GM19463 (cell line): ENCODE results near the gene KAT8.

ENCODE experiments used
- ATAC-seq: cut with Tn5 transposase; IDR thresholded peaks from one replicate; pipeline ENCODE4 v1.9.1; 2021; ENCODE audit warnings: mild to moderate bottlenecking, moderate library complexity; ENCODE audit not compliant: unreplicated experiment

The KAT8 gene

GRCh38 chr16:31106509-31107464 is 10.7 kb upstream of the KAT8 start:
- no peak for ATAC-seq

GRCh38 chr16:31107465-31107867 is 10.0 kb upstream of the KAT8 start:
- ATAC-seq: peak; percentile 61

GRCh38 chr16:31108035-31108793 is 9.2 kb upstream of the KAT8 start, which contains the start of gene BCKDK:
Gene BCKDK (plus strand): TSS chr16:31108386. CDS start chr16:31109224, 838 bp downstream.
- peak; percentile 80 for ATAC-seq

- ATAC-seq: no peak
These were observed 8.5 kb upstream of the KAT8 start for GRCh38 chr16:31108794-31109558.

DNA sequence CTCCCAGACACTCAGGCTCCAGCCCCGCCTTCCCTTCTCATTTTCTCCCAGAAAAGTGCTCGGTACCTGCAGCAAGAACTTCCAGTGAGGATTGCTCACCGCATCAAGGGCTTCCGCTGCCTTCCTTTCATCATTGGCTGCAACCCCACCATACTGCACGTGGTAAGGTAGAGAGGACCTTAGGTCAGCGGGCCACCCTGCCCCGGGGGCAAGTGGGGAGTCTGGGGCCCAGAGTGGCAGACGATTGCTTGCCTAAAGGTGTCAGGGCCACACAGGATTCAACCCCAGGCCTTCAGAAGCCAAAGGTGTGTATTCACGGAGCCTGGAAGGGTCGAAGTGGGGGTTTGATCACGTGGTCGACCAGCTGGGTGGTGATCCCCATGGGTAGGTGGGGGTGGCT is 7.8 kb upstream of the KAT8 start:
- no peak for ATAC-seq

DNA sequence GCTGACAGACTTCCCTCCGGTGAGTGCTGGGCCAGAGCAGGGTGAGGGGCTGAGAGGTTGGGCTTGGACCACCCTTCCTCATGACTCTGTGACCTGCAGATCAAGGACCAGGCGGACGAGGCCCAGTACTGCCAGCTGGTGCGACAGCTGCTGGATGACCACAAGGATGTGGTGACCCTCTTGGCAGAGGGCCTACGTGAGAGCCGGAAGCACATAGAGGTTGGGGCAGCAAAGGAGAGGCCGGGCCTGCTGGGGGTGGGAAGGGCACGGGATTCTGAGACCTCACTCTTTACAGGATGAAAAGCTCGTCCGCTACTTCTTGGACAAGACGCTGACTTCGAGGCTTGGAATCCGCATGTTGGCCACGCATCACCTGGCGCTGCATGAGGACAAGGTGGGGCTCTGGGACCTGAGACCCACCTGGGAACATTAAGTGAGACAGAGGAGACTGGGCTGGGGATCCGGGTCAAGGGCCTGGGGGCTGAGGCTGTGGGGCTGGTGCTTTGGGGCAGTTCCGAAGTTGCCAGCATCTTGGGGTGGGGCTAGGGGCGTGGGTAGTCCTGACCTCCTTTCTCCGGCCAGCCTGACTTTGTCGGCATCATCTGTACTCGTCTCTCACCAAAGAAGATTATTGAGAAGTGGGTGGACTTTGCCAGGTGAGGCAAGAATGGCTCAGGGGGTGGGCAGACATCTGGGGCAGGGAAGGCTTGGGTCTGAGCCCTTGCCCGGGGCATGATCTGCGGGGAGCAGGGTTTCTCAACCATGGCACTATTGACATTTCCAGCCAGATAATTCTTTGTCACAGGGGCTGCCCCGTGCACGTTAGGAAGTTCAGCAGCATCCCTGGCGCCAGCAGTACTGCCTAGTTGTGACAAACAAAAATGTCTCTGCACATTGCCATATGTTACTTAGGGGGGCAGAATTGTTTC is 7.1 kb upstream of the KAT8 start:
- ATAC-seq: no peak

DNA sequence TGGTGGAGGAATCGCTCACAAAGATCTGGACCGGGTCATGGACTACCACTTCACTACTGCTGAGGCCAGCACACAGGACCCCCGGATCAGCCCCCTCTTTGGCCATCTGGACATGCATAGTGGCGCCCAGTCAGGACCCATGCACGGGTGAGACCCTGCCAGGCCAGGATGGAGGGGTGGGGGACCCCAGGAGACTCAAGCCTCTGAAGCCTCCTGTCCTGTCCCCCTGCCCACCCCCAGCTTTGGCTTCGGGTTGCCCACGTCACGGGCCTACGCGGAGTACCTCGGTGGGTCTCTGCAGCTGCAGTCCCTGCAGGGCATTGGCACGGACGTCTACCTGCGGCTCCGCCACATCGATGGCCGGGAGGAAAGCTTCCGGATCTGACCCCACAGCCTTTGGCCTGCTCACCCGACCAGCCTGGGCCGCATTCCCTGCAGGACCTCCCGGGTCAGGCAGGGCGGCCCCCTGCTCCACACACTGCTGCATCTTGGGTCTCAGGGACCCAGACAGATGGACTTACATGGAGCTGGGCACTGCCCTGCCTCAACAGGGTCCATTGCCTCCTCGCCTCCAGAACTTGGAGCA is 5.5 kb upstream of the KAT8 start:
- ATAC-seq: no peak

- ATAC-seq: no peak
These were observed 4.8 kb upstream of the KAT8 start for GRCh38 chr16:31112711-31113110.

DNA sequence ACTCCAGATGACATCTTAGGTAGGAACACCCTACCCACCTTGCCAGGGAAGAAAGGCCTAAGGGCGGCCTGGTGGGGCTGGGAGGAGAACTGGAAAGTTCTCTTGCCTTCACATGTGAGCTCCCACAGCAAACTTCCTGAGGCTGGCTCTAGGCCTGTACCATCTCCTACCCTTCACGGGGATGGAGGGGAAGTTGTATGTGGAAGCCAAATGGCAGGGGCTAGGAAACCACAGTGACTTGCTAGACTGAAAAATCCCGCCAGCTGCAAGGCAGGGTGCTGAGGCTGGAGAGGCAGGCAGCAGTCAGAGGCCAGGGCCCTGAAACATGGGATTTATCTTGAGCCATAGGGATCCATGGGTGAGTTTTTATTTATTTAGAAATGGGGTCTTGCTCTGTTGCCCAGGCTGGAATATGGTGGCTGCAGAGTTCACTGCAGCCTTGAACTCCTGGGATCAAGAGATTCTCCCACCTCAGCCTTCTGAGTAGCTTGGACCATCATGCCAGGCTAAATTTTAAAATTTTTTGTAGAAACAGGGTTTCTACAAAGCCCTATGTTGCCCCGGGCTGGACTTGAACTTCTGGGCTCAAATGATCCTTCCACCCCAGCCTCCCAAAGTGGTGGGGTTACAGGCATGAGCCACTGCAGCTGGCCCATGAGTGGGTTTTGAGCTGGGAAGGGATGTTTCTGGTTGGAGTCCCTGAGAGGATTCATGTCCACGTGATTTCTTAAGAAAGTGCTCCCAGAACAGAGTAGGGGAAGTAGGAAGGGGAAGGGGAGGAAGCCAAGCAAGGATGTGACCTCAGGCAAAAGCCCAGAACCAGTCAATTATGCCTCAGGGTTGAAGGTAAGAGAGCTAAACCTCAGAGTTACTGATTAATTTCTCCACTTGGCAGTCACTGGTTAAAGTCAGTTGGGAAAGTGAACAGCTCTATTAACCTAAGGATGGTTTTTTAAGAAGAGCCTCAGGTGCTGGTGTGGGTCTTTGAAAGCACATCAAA is 4.0 kb upstream of the KAT8 start:
- no peak for ATAC-seq

DNA sequence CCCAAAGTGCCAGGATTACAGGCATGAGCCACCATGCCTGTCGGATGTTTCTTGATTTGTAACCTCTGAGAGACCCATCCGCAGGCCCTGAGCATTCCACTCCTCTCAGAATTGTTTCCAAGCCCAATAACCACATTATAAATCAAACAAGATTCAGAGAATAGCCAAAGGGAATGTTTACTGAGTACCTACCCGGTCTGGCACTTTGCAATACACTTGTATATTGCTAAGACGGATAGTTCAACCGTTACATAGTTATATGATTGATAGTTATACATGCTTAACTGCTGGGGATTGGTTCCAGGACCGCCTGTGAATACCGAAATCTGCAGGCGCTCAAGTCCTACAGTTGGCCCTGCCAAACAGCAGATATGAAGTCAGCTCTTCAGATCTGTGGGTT is 3.0 kb upstream of the KAT8 start:
- ATAC-seq: no peak

DNA sequence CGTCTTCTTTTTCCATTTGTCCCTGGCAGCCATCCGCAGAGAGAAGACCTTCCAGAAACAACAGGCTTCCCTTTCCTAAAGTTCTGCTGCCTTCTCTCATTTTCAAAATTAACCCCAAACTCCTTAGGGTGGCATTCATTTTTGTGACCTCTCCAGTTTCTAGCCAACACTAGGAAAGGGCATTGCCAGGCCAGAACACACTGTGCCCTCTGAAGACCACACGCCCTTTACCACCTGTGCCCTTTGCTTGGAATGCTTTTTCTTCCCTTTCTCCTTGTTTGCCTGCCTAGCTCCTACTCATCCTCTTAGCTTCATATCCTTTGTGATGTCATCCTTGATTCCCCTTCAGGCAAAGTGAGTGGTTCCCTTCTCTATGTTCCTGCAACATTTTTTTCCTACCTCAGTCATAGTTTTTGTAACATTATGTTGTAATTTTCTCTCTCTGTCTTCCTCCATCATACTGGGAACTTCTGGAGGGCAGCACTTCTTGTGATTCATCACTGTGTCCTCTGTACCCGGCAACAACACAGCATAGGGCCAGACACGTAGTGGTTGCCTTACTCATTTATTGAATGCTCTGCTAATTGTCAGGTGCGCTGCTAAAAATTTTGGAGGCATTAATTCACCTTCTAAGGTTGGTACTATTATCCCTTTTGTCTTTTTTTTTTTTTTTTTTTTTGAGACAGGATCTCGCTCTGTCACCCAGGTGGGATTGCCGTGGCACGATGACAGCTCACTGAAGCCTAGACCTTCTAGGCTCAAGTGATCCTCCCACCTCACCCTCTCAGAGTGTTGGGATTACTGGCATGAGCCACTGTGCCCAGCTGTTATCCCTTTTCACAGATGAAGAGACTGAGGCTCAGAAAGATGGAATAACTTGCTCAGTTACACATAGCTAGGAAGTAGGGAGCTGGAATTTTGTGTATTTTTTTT is 1.0 kb downstream of the KAT8 start:
- no peak for ATAC-seq

- ATAC-seq: no peak
These were observed 2.7 kb downstream of the KAT8 start for GRCh38 chr16:31120129-31120528.

DNA sequence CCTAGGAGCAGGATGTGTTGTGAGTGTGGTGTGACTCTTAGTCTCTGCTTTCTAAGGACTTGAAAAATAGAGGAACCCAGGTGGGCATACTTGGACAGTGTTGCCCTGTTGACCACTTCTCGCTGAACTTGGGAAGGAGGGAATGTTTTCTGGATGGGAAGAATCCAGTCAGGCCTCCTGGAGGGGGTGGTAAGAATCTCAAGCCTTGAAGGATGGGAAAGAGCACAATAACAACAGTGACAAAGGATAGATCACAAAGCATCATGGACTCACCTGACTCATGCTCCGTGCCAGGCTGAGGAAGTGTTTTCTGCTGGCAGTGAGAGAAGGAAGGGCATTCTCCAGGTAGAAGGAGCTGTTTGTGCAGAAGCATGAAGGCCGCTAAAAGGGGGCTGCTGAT is 8.4 kb downstream of the KAT8 start:
- ATAC-seq: no peak

DNA sequence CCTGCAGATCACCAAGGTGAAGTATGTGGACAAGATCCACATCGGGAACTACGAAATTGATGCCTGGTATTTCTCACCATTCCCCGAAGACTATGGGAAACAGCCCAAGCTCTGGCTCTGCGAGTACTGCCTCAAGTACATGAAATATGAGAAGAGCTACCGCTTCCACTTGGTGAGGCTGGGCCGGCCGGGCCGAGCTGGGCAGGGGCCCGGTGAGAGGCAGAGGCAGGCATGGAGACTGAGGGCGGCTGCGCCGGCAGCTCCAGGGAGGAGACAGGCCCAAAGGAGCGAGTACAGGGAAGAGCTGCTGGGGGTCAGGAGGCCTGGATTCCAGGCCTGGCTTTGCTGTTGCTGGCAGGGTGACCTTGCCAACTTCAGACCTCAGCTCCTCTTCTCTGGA is 9.7 kb downstream of the KAT8 start:
- no peak for ATAC-seq

GRCh38 chr16:31128711-31129567 is 11.5 kb downstream of the KAT8 start:
- no peak for ATAC-seq

- no peak for ATAC-seq
These were observed 12.3 kb downstream of the KAT8 start for GRCh38 chr16:31129568-31130335.
